GM21390 (cell line): ENCODE results near the gene CUBN.

Source experiments
- ATAC-seq: cut with Tn5 transposase; IDR thresholded peaks from one replicate; pipeline ENCODE4 v1.9.1; 2021; ENCODE audit not compliant: unreplicated experiment

CUBN gene

GRCh38 chr10:17043586-17043985, 86.0 kb downstream of the CUBN start:
- ATAC-seq, result no peak

GRCh38 chr10:17041626-17042520, 87.7 kb downstream of the CUBN start:
- no peak for ATAC-seq

DNA sequence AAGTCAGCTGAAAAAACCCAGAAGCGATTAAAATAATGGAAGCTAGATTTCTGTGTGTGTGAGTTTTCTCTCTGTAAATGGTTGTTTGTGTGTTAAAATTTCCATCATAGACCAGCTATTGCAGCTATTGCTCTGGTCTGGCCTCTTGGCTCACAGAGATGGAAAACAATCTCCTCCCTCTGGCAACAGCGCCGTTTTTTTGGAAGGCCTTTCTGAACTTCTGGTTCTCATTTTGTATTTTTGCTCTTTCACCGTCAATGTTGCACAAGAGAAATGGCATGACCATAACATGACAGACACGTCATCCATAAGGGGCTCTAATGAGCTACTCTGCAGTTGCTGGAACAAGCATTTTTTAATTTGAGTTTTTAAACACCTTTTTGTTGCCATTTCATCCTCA, 91.0 kb downstream of the CUBN start:
- no peak for ATAC-seq

DNA sequence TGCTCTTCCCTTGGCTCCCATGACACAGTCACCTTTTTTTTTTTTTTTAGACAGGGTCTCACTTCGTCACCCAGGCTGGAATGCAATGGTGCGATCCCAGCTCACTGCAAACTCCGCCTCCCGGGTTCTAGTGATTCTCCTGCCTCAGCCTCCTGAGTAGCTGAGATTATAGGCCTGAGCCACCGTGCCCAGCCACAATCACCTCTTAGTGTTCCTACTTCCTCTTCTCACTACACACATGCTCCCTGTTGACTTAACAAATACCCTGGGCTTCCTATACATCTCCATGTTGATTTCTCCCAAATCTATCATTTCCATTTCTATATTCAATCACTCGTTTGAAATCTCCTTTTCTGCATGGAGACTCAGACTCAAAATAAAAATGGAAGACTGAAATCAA, 91.7 kb downstream of the CUBN start:
- no peak for ATAC-seq

GRCh38 chr10:17035446-17035845, 94.2 kb downstream of the CUBN start:
- ATAC-seq, result no peak

GRCh38 chr10:17033529-17034260, 95.9 kb downstream of the CUBN start:
- no peak for ATAC-seq

DNA sequence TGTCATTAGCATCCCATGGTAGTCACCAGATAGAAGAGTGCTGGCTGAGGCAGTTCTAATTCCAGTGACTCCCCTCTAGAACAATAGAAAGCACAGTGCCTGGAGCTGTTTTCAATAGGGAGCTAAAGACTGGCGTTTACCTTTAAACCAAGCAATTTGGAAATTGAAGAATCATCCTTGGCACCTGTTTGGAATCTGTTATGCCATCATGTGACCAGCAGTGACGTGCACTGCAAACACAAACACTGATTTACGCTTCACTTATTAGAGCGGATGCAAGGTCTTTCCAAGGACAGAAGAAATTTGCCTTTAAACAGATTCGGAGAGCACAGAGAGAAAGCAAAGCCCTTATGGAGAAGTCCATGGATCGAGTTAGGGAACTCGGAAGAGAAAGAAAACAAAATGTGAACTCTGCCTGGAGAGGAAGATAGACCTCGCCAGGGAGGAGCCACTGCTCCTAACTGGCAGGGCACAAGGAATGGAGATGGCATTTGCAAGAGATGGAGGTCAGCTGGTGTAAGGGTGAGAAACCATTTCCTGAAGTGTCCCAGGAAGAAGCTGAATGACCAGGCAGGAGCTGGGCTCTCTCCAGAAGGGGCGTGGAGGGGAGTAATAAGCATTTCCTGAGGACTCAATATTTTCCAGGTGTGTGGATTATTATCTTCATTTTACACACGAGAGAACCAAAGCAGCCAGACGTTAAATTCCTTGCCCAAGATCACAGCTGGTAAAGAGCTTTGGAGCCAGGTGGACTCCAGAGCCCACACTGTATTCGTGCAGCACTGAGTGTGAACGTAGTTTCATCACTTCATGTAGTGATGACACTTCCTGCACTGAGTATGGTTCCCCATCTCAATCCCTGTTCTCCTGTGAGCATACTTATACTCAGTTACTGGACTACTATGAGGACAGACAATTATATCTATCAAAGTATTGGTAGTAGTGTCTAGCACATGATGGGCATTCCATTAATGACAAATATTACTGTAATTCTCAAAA, 97.7 kb downstream of the CUBN start:
- ATAC-seq, result no peak

- ATAC-seq, result no peak
Measured at GRCh38 chr10:17029581-17030271, 99.9 kb downstream of the CUBN start.

DNA sequence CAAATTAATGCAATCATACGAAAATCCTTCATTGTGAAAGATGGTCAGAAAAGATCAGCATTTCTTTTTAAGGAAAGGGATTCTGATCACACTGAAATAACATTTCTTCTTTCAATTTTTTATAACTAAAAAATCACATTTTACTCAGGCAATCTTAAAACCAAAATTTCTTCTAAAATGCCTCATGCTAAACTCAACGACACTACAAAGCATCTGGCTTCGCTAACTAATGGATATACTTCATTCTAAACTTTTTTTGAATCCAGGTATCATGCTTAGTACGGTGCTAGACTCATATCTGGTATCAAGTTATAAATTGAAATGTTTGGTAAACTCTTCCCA, 100.4 kb downstream of the CUBN start:
- no peak for ATAC-seq

- no peak for ATAC-seq
Measured at GRCh38 chr10:17028798-17029197, 100.8 kb downstream of the CUBN start.

DNA sequence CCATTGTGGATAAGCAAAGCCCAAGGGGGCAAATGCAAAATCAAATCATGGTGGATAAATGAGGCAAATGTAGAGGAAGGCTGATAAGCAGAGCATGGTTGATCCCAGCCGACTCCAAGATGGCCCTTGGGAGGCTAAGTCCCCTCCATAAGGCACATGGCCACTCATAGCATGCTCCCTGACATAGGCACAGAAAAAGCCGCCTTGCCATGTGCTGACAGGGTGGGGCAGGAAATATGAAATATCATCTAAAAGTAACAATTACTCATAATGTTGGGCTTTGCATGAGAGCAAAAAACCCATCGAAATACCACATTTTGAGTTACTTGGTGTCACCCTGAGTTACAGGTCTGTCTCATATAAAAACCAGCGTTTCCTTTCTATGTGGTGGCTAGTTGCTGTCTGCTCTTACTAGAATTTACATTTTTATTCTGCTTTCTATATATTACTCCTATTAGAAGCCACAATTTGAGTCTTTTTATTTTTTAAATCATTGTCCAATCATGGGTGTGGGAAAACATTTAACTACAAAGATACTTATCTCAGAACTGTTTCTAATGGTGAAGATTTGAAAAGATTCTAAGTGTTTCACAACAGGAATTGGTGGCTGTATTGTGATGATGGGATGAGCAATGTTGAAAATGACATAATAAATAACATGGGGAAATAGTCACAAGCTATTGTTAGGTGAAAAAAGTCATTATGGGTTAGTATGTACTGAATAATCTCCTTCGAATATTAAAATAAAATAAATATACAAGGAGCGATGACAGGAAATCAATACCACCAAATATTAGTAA, 102.7 kb downstream of the CUBN start:
- peak; percentile 45 for ATAC-seq

DNA sequence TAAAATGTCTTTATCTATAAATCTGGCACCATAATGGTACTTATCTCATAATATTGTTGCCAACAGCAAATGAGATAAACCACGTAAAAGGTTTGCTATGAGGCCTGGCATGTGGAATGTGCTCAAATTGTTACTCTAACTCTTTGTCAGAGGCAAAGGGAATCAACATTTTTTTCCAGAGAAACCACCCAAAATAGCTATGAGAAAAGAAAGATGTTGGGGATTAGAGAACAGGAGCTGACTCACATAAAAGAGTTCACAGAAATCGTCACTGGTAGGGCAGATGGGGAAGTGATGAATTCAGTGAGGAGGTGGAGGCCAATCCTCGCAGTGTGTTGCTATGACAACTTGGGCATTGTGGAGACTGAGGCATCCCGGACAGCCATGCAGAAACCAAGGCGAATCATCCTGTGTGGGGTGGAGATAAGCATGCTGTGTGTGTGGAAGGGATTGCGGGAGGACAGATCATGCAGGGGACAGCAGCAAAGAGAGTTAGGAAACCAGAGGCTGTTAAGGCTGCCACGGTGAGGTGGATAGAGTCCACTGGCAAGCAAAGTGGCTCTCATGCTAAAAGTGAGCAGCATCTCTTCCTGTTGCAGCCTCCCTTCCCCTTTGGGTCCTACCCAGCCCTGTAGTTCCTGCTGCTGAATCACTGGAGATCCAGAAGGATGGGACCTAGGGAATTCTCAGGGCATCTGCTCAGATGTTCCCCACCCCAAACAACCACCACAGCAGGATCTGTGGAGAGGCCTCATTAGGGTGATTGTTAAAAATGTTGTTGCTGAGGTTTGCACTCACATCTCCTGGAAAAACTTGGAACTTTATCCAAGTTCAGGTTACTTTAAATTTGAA, 103.9 kb downstream of the CUBN start:
- no peak for ATAC-seq

GRCh38 chr10:17024461-17024860, 105.2 kb downstream of the CUBN start:
- ATAC-seq, result no peak

DNA sequence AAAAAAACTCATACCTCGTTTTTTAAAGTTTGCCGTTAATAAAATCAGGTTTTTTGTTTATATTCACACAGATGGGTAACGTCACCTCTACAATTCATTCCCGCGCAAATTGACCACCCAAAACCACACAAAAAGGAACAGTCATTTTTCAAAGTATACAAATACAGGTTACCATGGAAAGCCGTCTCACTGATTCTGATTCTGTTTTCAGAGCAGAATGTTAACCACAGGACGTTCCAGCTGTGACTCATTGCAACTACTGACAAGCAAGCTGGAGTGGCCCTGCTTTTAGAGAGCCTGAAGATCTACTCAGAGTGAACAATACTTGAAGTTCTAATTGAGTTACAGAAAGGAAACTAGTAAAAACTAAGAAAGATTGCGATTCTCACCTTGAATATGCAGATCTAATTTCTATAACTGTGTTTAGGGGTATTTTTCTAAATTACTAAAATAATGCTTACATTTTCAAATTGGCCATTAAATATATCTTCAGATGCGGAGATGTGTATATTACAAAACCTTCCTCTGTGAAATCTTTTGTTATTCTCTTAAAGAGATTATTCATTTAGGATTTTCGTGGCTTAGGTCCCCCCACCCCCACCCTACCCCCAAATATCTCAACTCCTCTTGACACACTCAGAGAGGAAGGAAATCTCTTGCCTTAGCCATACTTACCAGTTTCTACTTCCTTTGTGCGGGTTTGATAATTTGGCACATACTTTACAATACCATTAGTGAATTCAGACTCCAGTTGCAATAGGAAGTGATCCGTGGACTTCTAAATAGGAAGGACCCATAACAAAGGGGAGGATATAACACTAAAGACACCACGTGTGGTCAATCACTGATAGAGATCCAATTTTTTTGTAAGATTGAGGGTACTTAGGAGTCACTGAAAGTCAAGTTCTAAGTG, 106.0 kb downstream of the CUBN start:
- ATAC-seq, result peak; percentile 92

DNA sequence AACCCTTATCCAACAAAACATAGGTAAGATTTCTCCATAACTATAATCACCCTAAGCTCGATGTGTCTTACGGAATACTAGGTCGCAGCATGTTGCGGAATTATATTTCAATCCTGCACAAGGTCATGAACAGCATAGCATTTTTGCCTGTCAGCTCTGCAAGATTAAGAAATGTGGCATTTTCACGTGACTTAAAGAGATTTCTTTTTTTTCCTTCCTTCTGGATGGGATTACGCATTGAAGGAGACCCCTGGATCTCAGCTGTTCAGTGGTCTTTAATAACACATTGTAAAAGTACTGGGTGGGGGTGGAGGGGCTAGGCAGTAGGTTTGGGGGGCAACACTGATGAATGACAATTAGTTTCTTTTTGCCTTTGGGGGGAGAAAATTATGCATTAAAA, 106.7 kb downstream of the CUBN start:
- no peak for ATAC-seq

DNA sequence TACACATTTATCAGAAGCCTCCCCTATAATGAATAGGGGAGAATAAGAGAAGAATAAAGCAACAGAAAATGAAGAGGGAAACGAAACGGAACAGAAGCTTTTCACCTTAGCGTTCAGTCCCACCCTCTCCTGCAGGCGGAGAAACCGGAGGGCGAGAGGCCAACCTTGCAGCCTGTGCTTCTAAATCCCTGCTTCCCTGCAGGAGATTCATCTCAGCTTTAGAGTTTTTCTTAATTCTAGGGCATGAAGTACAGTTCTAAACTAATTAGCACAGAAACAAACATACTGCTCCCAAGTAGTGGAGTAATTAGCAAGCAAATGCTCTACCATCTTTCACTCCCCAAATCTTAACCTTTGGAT, 107.2 kb downstream of the CUBN start:
- no peak for ATAC-seq

DNA sequence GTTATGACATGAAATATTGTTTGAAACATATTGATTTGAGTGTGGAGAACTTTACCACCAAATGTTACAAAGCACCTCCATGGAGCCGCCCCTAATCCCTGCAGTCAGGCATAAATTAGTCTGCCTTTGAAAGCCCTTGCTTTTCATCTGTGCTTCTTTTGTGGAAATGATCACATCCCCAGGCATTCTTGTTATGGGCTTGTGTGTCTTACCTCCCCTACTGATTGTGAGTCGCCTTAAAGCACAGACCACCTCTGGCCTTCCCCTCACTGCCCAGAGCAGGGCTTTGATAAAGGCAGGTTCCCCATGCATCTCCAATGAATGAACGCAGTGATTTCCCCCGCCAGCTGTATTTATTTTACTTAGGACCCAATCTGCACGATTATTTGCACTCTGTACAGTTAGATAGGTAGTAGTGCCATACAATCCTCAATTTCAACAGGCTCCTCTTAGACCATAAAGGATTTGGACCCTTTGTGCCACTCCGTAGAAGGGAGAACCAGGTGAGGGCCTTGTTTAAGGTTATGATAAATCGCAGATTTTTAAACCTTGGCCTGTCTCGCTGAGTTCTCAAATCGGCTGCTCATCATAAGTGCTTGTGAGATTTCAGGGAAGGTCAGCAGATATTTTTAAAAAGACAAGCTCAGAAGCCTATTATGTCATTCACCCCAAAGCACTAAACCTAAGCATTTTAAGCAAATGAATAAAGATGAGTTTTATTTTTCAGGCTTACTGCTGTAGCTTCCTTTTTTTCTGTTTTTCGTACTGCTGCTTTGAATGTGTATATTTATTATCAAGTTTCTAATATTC, 107.8 kb downstream of the CUBN start:
- ATAC-seq, result no peak
